Heart left ventricle (tissue), 13 donors: ENCODE results near the gene LYPLA2.
"Not testable (repeated sequence)": the region's sequence is repeated elsewhere in the genome, so short reads cannot be mapped to it uniquely, and the experiment has no call there.

Source experiments
- CTCF ChIP-seq, 12 donors: fragments of 200-600 bp; sonication (generic) in 4 of 12; IDR thresholded peaks; one replicate each; pipeline versions ENCODE4 v1.5.0 to v1.8.0; 2018 to 2022; ENCODE audit warnings: antibody characterized with exemption in 12 of 12, mild to moderate bottlenecking in 5 of 12
- POLR2A ChIP-seq, 2 donors: fragments of 450-650 bp; IDR thresholded peaks; one replicate each; pipeline ENCODE4 v1.6.1; 2017; ENCODE audit warnings: antibody characterized with exemption in 2 of 2, mild to moderate bottlenecking in 2 of 2, moderate library complexity in 2 of 2
- donor health status: ischemic (EF 13 %, LVEDD 7.1; RV severe dilation, severe dysfunction).
- donor health status: DM: no; HTN: yes; CAD: no.
- donor health status: DM: no; HTN: no; CAD: no.
- donor health status: ischemic (EF 25% LVEDD 6.9; RV normal size, moderate dysfunction).
- donor health status: ischemic (EF 25% LVEDD 5.7; RV mildly dilated, moderate dysfunction).
- donor health status: ischemic (EF 35%, LVEDD 5.7; RV mildly dilated, moderate dysfunction).
- donor health status: nonischemic (EF 11% LVEDD 7.7; RV severe dilation, severe dysfunction).
- donor health status: DM: yes; HTN: yes; CAD: no.
- donor health status: PGD.
- donor health status: ischemic (EF 29% LVEDD 5.4; RV normal size, mild dysfunction).
- donor health status: nonischemic (EF 23%, LVEDD 6.1; RV moderate dilation, normal function).

GRCh38 chr1:23802809-23803342 lies 11.9 kb downstream of the LYPLA2 start:
- not testable (repeated sequence) for TF ChIP-seq CTCF, POLR2A (IDR thresholded peaks at IDR 0.05)
